ENCODE measurements around the gene S100A1.
A peak's percentile ranks its signal among the peaks of the same experiment; 100 is the strongest.
"Not testable (repeated sequence)": the region's sequence is repeated elsewhere in the genome, so short reads cannot be mapped to it uniquely, and the experiment has no call there.

The S100A1 gene

DNA sequence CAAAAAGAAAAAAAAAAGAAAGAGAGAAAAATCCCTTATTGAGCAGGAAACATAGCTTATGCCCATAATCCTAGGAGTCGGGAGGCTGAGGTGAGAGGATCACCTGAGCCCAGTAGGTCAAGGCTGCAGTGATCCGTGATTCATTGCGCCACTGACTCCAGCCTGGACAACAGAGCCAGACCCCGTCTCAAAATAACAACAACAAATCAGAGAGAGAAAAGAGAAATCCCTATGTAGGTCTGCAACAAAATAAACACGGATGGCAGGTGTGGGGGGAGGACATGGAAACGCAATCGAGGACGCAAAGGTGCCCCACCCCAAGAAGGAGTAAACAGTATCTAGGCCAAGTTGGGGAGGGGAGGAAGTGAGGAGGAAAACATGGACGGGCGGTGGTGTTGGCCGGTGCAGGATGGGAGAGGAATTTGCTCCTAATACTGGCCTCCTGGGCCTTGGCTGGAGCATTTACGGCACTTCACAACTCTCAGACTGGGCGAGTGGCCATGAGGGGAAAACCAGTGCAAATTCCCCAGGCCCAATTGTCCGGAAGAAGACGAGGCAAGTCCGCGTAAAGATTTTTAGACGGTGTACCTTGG is 5.0 kb downstream of the S100A1 start:
- no peak for DNase-seq

DNA sequence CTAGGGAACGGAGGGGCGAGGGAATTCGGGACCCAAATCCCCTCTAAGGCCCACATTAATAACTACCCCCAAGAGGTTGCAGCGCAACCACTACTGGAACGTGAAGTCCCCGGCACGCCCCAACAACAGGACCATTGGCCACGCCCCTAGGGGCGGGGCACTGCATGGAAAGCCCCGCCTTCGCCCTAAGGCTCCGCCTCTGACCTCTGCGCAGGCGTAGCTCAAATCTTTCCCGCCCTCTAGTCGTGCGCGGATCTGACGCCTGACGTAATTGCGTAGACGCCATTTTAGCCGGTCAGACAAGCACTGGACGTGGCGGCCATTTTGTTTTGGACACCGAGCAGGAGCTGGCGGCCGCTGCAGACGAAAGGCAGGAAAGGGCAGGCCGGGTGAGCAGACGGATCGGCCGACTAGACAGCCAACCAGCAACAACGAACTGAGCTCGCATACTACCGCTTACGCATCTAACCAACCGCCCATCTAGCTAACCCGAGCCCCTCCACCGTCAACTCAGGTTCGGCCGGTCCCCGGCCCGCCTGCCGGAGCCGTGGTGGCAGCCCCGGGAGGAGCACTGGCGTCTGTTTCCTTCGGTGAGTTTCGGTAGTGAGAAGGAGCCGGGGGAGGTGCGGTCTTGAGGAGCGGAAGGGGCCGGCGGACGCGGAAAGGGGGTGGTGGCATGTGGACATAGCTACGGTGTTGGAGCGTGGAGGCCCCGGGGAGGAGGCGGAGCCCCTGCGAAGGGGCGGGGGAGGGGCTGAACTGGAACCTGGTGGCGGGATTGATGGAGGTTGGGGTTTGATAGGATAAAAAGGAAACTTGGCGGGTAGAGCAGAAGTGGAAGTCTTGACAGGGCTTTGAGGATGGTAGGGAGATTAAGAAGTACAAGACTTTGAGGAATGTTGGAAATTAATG is 5.8 kb downstream of the S100A1 start, which contains the start of gene CHTOP:
CHTOP (plus strand) TSS at position 313 of the 912 bp plus-strand sequence. CDS start 2,523 bp downstream, outside the sequence.
- DNase-seq = peak; percentile 100

DNA sequence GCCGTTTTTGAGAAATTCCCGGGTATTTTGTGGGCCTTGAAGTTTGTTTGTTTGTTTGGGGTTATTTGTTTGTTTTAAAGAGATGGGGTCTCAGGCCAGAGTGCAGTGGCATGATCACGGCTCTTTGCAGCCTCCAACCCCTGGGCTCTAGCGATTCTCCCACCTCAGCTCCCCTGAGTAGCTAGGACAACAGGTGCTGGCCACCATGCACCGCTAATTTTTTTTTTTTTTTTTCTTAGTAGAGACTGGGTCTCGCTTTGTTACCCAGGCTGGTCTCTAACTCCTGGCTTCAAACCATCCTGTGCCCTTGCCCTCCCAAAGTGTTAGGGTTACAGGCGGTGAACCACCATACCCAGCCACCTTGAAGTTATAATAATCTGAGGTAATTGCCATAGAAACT is 7.6 kb downstream of the S100A1 start:
- no peak for DNase-seq

DNA sequence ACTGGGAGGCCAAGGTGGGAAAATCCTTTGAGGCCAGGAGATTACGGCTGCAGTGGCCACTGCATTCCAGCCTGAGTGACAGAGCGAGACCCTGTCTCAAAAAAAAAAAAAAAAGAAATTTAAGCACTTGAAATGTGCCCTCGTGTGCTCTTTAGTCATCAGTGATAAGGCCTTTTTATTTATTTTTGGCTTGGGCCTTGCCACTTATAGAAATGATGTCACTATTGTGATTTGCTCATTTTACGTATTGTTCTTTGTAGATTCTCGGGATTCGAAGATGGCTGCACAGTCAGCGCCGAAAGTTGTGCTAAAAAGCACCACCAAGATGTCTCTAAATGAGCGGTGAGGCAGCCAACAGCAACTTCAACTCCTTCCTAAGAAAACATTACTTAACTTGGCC is 8.1 kb downstream of the S100A1 start:
- no peak for DNase-seq

DNA sequence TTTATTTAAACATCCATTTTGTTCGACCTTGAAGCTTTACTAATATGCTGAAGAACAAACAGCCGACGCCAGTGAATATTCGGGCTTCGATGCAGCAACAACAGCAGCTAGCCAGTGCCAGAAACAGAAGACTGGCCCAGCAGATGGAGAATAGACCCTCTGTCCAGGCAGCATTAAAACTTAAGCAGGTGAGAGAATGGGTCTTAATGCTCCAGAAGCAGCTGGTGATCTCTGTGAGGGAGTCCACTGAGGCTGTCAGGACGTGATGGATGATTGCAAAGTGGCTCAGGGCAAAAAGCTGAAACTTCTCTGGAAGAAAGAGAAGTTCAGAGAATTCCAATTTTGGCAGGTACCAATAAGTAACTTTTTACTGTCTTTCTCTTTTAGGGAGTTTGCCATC is 10.0 kb downstream of the S100A1 start:
- DNase-seq = no peak

DNA sequence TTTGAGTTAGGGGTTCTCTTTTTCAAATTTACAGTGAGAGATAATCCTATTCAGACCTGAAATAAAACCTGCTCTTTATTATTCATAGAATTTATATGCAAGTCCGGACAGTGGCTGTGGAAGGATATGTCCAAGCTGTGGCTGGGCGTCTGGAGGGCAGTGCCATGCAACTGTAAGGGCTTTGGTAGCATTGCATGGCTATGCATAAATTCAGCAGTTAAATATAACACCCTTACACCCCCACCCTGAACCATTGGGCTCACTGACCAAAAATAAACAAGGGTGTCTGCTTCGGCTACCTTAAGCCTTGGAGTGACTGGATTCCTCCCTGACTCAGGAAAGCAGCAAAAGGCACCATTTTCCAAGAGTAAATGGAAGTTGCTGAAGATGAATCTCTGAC is 11.0 kb downstream of the S100A1 start:
- no peak for DNase-seq

DNA sequence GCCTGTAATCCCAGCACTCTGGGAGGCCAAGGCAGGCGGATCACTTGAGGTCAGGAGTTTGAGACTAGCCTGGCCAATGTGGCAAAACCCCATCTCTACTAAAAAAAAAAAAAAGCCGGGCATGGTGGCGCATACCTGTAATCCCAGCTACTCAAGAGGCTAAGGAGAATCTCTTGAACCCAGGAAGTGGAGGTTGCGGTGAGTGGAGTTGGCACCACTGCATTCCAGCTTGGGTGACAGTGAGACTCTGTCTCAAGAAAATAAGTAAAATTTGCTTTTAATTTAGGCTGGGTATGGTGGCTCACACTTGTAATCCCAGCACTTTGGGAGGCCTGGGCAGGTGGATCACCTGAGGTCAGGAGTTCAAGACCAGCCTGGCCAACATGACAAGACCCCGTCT is 12.0 kb downstream of the S100A1 start:
- not testable (repeated sequence) for DNase-seq

DNA sequence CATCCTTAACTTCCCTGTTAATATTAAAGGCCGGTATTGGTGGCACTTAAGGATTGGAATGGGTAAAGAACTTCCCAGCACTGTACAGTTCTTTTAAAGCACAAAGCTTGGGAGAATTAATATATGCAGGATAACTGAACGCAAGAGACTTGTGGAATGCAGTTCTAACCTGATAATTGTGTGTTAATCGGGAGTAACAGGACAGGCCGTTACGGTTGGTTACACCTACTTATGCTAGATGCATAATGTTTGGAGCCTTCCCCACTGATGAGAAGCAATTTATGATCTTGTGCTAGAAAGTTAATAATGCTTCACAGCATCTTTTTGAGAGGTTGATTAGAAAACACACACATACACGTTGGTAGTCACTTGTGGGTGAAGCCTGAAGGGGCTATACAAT is 12.6 kb downstream of the S100A1 start:
- no peak for DNase-seq

DNA sequence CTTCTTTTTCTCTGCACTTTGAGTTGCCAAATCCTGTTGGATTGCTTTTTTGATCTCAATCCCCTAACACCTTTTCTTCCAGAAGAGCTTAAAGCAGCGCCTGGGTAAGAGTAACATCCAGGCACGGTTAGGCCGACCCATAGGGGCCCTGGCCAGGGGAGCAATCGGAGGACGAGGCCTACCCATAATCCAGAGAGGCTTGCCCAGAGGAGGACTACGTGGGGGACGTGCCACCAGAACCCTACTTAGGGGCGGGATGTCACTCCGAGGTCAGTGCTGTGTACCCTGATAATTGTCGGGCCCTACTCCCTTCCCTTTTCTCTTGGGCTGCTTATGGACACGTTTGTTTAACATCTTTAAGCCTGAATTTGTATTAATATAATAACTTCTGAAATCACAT is 13.9 kb downstream of the S100A1 start:
- DNase-seq = no peak

DNA sequence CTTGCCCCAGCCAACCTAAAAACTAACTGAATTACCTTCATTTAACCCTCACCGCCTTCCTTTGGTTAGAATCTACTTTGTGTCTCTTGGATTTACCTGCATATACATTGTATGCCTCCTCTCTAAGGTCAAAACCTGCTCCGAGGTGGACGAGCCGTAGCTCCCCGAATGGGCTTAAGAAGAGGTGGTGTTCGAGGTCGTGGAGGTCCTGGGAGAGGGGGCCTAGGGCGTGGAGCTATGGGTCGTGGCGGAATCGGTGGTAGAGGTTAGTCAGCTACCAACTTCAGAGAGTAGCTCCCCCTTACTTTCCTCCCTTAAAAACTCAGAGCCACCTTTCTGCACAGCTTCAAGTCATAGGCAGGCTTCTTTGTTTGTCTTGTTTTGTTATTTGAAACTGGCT is 14.9 kb downstream of the S100A1 start:
- no peak for DNase-seq

DNA sequence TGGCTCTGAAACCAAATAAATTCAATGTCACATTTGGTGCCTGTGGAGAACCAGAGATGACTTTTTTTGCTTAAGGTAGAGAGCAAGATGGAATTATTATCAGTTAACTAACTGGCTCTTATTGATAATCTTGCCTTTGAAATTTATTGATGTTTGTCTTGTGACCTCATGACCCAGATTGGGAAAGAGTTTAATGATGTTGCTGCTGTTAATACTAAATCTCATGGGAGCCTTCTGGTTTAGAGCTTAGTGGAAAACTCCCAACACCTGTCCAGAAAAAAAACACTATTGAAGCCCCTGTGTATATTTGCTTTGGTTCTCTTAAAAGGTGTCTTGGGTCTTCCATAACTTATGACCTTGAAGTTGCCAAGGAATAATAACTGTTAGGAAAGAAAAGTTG is 15.6 kb downstream of the S100A1 start:
- DNase-seq = no peak

DNA sequence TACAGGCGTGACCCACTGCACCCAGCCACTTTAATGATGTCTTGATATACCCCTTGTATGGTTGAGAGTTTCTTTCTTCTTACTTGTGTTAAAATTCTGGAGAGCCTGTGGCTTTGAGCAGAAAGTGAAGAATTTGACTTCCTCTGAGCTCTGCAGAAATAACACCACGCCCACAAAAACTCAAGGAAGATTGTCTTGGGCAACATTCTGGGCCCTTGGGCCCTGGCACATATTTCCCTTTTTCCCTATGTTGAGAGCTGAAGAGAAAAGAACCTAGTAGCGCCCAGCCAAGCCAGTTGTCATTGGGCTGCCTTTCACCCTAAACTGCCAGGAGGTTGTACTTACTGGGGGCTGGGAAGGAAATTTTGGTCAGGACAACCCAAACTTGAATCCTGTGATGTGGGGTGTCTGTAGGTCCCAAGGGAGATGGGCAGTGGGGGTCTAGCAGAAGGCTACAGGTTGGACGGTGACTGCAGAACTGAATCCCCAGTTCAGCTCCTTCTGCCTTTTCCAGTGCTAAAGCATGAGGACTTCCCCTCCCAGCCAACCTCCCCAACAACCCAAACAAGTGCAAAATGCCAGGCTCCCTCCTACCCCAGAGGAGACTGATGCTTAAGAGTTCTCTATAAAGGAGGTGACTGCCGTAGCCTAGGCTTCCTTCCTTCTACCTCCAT is 18.6 kb downstream of the S100A1 start:
- DNase-seq = no peak

DNA sequence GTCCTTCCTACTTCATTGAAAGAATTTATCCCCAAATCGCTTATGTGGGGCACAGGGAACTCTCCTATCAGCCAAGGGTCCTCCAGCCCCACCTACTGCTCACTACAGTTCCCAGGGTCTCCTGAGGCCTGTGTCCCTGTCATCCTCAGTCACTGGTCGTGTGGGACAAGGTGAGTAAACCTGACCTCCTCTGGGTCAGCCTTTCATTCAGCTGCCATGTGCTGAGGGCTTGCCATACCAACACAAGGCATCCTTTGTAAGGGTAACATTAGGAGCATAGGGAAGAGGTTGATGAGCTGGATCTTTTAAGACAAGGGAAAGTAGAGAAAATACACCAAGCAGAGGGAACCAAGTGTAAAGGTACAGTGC is 19.1 kb downstream of the S100A1 start:
- no peak for DNase-seq

DNA sequence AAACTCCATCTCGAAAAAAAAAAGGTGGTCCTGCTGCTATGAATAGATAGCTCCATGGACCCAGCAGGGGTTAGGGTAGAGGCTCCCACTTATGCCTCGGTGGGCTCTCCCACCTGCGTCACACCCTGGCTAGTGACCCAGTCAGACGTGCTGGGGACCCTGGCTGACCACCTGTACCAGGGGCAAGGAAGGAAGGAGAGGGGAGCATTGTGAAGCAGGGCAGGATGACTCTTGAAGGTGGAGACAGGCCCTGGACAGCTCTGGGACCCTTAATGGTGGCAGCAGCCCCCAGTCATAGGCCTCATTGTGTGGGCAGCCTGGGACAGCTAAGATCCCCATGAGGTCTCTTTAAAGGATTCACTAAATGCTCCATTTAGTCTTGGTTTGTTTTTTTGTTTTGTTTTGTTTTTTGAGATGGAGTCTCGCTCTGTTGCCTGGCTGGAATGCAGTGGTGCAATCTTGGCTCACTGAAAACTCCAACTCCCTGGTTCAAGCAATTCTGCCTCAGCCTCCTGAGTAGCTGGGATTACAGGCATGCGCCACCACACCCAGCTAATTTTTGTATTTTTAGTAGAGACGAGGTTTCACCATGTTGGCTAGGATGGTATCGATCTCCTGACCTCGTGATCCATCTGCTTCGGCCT is 19.9 kb downstream of the S100A1 start:
- no peak for DNase-seq

DNA sequence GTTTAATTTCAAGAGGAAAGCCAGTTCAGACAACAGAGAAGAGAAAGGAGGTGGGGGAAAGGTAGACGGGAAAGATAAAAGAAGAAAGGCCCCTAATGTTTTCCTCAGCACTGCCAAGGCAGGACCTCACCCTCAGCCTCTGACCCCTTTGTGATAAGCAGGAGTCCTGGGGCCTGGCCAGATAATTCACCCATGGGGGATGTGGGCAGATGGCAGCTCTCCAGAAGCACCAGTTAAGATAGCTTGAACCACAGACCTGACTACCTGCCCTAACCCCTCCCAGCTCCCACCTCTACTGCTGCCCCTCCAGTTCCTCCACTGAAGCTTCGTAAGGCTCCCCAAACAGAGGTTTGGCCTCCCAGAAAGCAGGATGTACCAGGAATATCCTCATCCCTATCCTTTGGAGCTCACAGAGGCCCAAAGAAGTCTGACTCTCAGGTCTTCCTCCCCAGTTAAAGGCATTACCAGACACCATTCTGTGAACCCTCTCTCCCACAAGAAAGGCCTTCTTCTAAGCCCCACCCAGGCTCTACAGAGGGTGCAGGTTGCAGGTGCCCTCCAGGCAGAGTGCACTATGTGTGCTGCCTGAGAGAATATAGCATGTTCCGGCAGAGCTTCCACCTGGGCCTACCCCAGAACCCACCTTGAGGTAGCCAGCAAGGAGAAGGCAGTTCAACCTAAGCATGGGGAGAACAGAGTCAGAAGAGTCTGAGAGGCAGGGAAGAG is 21.1 kb downstream of the S100A1 start:
- DNase-seq = no peak

DNA sequence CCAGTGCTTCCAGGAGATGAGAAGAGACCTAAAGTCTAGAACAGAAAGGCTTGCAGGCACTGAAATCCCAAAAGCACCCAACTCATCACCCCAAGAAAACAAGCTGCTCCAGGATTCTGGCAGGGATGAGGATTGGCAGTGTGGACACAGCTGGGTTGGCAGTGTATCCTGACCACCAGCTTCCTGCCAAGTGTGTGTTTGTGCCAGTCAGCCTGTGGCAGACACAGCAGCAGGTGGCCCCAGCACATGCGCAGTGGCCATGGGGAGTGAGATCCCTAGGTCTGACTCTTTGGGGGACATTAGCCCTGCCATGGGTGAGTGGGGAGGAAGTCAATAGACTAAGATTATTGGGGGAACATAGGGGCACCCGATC is 21.6 kb downstream of the S100A1 start:
- DNase-seq = peak; percentile 80

DNA sequence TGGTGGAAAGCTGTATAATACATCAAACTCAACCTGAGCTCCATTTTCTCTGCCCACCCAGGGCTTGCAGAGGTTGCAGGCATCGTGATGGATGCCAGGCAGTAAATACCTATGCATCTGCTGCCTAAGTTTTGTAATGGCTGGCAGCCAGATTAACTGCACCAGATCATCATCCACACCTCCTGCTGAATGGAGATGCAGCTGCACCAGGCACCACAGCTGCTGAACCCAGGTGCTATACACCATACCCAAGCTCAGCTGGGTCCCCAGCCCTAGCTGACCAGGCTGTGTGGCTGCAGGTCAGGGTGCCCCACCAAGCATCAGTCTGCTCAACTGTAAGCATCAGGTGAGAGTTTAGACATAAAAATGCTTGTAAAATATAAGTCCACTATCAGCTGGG is 23.5 kb downstream of the S100A1 start:
- no peak for DNase-seq

DNA sequence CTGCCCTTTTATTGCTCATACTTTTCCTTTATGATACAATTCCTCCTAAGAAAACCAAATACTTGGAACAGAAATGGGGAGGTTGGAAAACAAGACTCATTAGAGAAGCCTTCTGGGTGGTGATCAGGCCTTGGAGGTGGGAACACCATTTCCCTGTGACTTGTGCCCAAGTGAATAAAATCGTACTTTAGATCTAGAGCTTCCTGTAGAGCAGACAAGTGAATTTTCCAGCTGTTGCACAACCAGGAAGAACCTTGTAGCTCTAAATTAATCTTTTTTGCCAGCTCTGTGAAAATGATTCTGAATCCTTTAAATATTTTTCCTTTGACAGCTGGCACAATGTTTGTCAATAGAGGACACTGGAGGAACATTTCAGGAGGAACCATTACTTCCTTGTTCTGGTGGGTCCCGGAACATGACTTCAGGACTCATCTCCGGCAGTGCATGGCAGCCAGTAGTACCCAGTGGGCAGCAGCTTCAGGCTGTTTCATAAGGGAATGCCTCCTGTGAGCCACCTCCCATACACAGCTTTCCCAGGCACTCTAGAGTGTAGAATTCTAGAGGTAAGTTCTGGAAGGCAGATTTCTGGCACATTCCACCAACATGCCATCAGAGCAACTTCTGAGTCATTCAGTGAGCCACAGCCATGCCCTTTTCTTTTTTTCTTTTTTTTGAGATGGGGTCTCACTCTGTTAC is 24.7 kb downstream of the S100A1 start:
- DNase-seq = no peak

DNA sequence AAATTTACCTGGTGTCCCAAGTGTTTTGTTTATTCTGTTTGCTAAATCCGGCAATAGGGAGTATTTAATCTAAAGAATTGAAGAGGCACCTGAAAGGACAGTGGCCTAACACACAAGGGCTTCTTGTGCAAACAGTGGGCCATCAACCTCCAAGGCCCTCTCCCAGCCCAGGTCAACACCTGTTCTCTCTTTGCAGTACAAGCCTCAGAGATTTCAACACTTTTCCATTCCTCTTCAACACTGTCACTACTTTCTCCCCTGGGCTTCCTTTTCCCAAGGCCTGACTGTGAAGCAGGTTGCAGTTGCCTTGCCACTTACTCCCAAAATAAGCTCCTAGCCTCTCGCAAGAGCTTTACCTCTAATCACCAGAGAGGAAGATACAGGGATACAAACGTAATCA is 27.1 kb downstream of the S100A1 start:
- no peak for DNase-seq

DNA sequence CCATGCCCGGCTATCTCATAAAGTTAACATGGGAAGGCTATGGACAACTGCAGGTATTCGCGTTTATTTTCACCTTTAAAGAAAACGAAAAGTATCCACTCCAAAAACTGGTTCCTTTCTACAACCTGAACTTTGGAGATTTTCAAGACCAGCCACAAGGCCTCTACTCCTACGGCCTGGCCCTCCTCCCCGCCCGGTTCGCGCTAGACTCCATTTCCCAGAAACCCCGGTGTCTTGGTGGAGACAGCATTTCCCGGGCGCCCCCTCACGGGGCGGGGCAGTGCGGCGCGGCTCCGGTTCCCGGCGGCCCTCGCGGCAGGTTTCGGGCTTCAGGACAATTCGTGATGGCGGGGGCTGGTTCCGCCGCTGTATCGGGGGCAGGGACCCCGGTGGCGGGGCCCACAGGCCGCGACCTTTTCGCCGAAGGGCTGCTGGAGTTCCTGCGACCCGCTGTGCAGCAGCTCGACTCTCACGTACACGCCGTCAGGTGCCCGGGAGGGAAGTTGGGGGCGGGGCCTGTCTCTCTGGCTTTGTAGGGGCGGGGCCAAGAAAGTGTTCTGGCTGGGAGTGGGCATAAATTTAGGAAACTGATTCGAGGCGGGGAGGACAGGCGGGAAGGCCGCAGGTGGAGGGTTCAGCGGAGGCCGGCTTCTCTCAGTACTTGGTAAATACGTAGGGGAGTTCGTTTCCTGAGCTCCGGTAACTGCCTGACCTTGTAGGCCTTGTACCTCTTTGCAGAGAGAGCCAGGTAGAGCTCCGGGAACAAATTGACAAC is 30.4 kb downstream of the S100A1 start, which contains the start of gene SNAPIN:
SNAPIN (plus strand) TSS at position 304 of the 775 bp plus-strand sequence; CDS start at position 345, 41 bp downstream.
- peak; percentile 90 for DNase-seq

DNA sequence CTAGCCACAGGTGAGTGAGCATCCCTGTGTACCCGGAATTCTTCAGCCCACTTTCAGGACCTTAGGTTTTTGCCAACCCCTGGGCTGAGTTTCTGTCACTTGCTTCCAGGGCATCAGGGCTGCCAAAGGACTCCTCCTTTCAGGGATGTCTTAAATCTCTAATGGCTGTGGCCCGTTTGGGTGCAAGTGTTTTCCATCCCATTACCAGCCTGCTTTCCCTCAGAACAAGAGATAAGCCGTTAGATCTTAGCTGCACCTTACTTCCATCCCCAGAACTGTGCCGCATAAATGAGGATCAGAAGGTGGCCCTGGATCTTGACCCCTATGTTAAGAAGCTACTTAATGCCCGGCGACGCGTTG is 30.9 kb downstream of the S100A1 start:
- no peak for DNase-seq

All from midbrain (tissue), 1 donor.